Sigmoid colon (tissue), 4 donors: ENCODE measurements around the gene CEP170B.

ENCODE experiments used
- POLR2A ChIP-seq, 2 donors: fragments of 450-650 bp; IDR thresholded peaks; one replicate each; pipeline ENCODE4 v1.6.1; 2016; ENCODE audit warnings: antibody characterized with exemption in 2 of 2, mild to moderate bottlenecking in 2 of 2, moderate library complexity in 2 of 2
- POLR2AphosphoS5 ChIP-seq, 4 donors: sonication (generic); formaldehyde crosslinking; IDR thresholded peaks; one replicate each; pipeline ENCODE4 v1.6.1; 2017; ENCODE audit warnings: antibody characterized with exemption in 4 of 4
- TF ChIP-seq, protein P1 (sequence below), 4 experiments: fragments of 450-650 bp in 3 of 4; fragments of 200-600 bp in 1 of 4; IDR thresholded peaks; one replicate each; pipeline ENCODE4 v1.5.1; 2016 to 2019; ENCODE audit warnings: antibody characterized with exemption in 4 of 4, mild to moderate bottlenecking in 3 of 4, moderate library complexity in 2 of 4

DNA sequence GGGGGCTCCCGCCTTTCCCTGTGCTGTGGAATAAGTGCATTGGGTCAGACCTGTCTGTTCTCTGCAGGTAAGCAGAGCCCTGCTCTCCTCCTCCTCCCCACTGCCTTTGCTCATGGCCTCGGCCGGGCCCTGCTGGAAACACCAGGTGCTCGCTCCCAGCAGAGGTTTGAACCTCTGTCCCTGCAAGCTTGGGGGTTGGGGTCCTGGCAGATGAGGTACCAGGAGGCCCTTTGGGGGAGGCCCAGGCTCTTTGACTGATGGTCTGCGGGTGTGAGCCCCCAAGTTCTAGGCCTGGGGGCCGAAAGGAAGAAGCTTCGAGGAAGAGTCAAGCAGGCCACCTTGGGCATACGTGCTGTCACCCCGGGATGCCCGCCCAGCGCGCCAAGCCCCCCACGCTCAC, 22.1 kb upstream of the CEP170B start:
- TF ChIP-seq, protein P1, sequence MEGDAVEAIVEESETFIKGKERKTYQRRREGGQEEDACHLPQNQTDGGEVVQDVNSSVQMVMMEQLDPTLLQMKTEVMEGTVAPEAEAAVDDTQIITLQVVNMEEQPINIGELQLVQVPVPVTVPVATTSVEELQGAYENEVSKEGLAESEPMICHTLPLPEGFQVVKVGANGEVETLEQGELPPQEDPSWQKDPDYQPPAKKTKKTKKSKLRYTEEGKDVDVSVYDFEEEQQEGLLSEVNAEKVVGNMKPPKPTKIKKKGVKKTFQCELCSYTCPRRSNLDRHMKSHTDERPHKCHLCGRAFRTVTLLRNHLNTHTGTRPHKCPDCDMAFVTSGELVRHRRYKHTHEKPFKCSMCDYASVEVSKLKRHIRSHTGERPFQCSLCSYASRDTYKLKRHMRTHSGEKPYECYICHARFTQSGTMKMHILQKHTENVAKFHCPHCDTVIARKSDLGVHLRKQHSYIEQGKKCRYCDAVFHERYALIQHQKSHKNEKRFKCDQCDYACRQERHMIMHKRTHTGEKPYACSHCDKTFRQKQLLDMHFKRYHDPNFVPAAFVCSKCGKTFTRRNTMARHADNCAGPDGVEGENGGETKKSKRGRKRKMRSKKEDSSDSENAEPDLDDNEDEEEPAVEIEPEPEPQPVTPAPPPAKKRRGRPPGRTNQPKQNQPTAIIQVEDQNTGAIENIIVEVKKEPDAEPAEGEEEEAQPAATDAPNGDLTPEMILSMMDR (IDR thresholded peaks at IDR 0.05), result no peak
- TF ChIP-seq POLR2AphosphoS5 (IDR thresholded peaks at IDR 0.05), result no peak
- no peak for TF ChIP-seq POLR2A (IDR thresholded peaks at IDR 0.05)
